MG63 (cell line): ENCODE data around the gene MSL3B.
A peak's percentile ranks its signal among the peaks of the same experiment; 100 is the strongest.

Experiments
- DNase-seq: peaks from one replicate; pipeline ENCODE4 v3.0.0-alpha.2; 2020
- H3K27me3 ChIP-seq: fragments of 250-450 bp; sonication (Bioruptor Pico); 2 replicates; pipeline ENCODE4 v1.5.1; 2020; ENCODE audit warnings: mild to moderate bottlenecking, moderate library complexity
- H3K36me3 ChIP-seq: fragments of 250-450 bp; sonication (Bioruptor Pico); 2 replicates; pipeline ENCODE4 v1.5.1; 2020; ENCODE audit warnings: mild to moderate bottlenecking, moderate library complexity
- H3K4me3 ChIP-seq: fragments of 250-450 bp; sonication (Bioruptor Pico); 2 replicates; pipeline ENCODE4 v1.5.1; 2020; ENCODE audit warnings: mild to moderate bottlenecking, moderate library complexity
- H3K9me3 ChIP-seq: fragments of 250-450 bp; sonication (Bioruptor Pico); 2 replicates; pipeline ENCODE4 v1.5.1; 2020; ENCODE audit warnings: mild to moderate bottlenecking, moderate library complexity

The MSL3B gene

DNA sequence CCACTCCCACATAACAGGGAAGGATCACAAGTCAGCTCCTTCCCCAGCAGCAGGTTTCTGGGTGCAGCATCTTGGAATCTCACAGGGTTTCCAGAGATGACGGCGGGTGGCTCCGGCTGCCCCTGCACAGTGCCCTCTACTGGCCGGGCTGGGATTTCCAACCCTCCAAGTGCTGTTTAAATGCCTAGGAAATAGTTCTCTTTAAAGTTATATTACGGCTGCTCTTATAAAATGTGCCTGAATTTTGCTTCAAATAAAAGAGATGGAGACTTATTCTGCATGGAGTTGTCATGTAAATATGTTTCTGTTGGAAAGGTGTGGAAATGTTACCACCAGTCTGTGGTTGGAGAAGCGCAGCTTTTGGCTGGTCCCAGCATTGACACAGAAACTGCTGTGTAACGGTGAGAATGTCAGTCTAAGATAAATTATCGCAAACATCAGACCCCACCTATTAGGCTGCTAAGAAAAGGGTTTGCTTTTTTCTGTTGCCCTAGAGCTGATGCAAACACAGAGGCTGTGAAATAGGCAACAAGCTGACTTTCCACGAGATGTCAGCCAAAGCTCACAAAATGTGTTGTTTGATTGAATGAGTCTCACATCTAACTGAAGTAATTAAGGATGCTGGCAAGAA, 10.6 kb downstream of the MSL3B start:
- DNase-seq = no peak
- peaks cover 15% of the 10 kb centered on the region for H3K36me3 ChIP-seq
- no peaks in the 10 kb centered on the region for H3K27me3 ChIP-seq
- no peaks in the 10 kb centered on the region for H3K9me3 ChIP-seq
- no peak overlapping the region for H3K4me3 ChIP-seq

DNA sequence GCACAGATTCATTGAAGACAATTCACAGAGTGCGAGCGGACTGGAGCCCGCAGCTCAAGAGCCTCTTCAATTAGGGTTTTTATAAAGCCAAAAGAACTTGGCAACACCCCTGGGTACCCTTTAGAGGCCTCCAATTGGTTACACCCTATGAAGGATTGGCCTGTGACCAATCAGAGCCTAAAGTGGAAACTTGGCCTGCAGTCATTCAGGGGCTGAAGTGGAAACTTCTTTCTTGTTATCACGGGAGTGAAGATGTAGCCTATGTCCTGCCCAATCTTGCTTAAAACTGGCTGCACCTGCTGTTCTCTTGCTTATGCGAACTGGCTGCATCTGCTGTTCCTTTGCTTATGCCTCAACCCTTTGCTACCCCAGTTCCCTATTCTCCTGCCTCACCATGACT, 12.0 kb downstream of the MSL3B start:
- Histone ChIP-seq H3K4me3 (no peak overlapping the region), H3K27me3 (no peaks in the 10 kb centered on the region), H3K9me3 (no peaks in the 10 kb centered on the region), H3K36me3 (peaks cover 29% of the 10 kb centered on the region)
- DNase-seq = no peak

DNA sequence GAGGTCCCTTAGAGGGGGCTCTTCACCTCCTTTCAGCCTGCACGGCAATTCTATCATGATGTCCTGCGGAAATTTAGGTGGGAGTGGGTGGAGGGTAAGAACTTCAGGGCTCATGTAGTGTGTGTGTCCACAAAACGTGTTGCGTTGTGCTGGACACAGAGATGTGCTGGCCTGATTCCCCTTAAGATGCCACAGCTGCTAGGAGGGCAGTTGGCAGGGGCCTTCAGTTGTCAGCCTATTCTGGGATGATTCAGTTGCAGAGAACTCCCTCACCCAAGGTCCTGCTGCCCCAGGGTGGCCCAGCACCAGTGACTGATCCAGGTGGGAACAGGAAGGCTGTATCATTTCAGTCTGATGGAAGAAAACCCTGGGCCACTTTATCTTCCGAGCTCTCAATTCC, 12.8 kb downstream of the MSL3B start:
- Histone ChIP-seq H3K27me3 (no peaks in the 10 kb centered on the region), H3K4me3 (peak overlapping the region; percentile 90; the same call in 1 of the 2 replicates), H3K36me3 (peaks cover 38% of the 10 kb centered on the region), H3K9me3 (no peaks in the 10 kb centered on the region)
- peak; percentile 45 for DNase-seq

DNA sequence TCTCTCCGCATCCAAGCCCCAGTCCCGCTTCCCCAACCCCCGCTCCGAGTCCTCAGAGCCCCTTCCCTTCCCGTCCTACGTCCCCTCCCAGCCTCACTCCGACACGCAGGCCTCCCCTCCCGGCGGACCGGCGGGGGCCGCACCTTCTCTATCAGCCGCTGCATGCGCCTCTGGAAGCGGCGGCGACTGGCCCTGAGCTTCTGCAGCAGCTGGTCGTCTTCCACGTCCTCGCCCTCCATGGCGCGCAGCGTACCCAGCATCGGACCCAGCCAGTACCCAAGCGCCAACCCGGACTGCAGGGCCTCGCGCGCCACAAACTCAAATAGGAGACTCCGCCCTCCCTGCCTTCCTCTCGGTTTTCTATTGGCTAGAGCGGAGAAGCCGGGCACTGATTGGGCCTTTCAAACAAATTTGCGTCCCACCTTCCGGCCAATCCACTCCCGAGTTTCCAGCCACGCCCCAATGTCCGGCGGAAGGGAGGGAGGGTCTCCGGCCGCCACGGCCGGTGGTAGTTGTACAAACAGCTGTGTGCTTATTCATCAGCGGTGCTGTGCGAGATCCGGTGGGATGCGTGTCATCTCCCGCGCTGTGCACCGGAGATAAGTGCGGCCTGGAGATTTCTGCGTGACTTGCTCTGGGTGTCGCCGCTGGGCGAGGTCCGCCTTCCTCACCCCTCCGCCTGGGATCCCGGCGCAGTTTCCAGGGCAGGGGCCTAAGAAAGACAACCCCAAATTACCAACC, 13.8 kb downstream of the MSL3B start, which contains the start of gene HJURP:
Gene HJURP, minus strand, starts transcription at position 295 of the 741 bp plus-strand sequence. Its CDS starts 35 bp downstream, at position 260.
- peaks cover 47% of the 10 kb centered on the region for H3K36me3 ChIP-seq

GRCh38 chr2:233853883-233854240, 14.3 kb downstream of the MSL3B start:
- DNase-seq = no peak
- no peaks in the 10 kb centered on the region for H3K9me3 ChIP-seq
- peak overlapping the region; percentile 90 for H3K4me3 ChIP-seq
- no peaks in the 10 kb centered on the region for H3K27me3 ChIP-seq
- H3K36me3 ChIP-seq = peaks cover 52% of the 10 kb centered on the region

More for the DNA sequence above, 13.8 kb downstream of the MSL3B start, which contains the start of gene HJURP:
- H3K27me3 ChIP-seq = no peaks in the 10 kb centered on the region
- H3K4me3 ChIP-seq = peak within 1 kb of the TSS; percentile 90
- no peaks in the 10 kb centered on the region for H3K9me3 ChIP-seq
- peak; percentile 97 for DNase-seq

GRCh38 chr2:233853353-233853752, 14.8 kb downstream of the MSL3B start:
- no peaks in the 10 kb centered on the region for H3K9me3 ChIP-seq
- no peak for DNase-seq
- H3K27me3 ChIP-seq = no peaks in the 10 kb centered on the region
- H3K36me3 ChIP-seq = peaks cover 58% of the 10 kb centered on the region
- H3K4me3 ChIP-seq = peak overlapping the region; percentile 90

GRCh38 chr2:233852056-233852455, 16.1 kb downstream of the MSL3B start:
- Histone ChIP-seq H3K36me3 (peaks cover 70% of the 10 kb centered on the region), H3K9me3 (no peaks in the 10 kb centered on the region), H3K27me3 (no peaks in the 10 kb centered on the region), H3K4me3 (peak overlapping the region; percentile 90)
- no peak for DNase-seq

- Histone ChIP-seq H3K27me3 (no peaks in the 10 kb centered on the region), H3K4me3 (peak overlapping the region; percentile 90), H3K9me3 (no peaks in the 10 kb centered on the region), H3K36me3 (peaks cover 79% of the 10 kb centered on the region)
- no peak for DNase-seq
Observed at GRCh38 chr2:233851169-233851568, 17.0 kb downstream of the MSL3B start.

- H3K4me3 ChIP-seq = no peak overlapping the region
- no peak for DNase-seq
- H3K27me3 ChIP-seq = no peaks in the 10 kb centered on the region
- peaks cover 84% of the 10 kb centered on the region for H3K36me3 ChIP-seq
- H3K9me3 ChIP-seq = no peaks in the 10 kb centered on the region
Observed at GRCh38 chr2:233850745-233851144, 17.4 kb downstream of the MSL3B start.

- no peaks in the 10 kb centered on the region for H3K9me3 ChIP-seq
- peaks cover 94% of the 10 kb centered on the region for H3K36me3 ChIP-seq
- no peaks in the 10 kb centered on the region for H3K27me3 ChIP-seq
- DNase-seq = no peak
- H3K4me3 ChIP-seq = no peak overlapping the region
Observed at GRCh38 chr2:233849607-233850271, 18.4 kb downstream of the MSL3B start.

- H3K4me3 ChIP-seq = no peak overlapping the region
- H3K27me3 ChIP-seq = no peaks in the 10 kb centered on the region
- H3K36me3 ChIP-seq = peaks cover 100% of the 10 kb centered on the region
- H3K9me3 ChIP-seq = no peaks in the 10 kb centered on the region
- no peak for DNase-seq
Observed at GRCh38 chr2:233848276-233848675, 19.9 kb downstream of the MSL3B start.

DNA sequence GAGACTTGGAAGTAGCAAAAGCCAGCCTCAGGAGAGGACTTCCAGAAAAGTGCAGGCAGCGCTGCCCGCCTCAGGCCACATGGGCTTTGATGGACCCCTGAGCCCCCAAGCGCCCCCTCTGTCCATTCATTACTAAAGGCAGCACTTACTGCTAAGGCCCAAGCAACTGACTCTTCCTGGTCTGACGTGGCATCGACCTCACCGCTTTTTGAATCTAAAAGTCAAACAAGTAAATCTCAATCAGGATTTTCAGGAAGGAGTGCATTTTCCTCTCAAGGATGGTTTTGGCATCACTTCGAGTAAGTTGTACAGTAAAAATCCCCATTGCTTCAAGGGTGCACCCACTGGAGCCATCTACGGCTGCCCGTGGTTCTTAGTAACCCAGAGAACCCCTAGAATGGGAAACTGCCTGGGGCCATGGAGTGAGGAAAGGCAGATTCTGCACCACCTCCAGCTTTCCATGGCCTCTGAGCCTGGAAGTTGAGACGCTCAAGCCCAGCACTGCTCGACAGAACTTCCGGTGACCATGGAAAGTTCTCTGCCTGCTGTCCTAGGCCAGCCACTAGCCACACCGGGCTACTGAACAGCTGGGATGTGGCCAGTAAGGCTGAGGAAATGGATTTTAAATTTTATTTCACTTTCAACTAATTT, 20.8 kb downstream of the MSL3B start:
- Histone ChIP-seq H3K27me3 (no peaks in the 10 kb centered on the region), H3K4me3 (no peak overlapping the region), H3K36me3 (peaks cover 99% of the 10 kb centered on the region), H3K9me3 (no peaks in the 10 kb centered on the region)
- no peak for DNase-seq

DNA sequence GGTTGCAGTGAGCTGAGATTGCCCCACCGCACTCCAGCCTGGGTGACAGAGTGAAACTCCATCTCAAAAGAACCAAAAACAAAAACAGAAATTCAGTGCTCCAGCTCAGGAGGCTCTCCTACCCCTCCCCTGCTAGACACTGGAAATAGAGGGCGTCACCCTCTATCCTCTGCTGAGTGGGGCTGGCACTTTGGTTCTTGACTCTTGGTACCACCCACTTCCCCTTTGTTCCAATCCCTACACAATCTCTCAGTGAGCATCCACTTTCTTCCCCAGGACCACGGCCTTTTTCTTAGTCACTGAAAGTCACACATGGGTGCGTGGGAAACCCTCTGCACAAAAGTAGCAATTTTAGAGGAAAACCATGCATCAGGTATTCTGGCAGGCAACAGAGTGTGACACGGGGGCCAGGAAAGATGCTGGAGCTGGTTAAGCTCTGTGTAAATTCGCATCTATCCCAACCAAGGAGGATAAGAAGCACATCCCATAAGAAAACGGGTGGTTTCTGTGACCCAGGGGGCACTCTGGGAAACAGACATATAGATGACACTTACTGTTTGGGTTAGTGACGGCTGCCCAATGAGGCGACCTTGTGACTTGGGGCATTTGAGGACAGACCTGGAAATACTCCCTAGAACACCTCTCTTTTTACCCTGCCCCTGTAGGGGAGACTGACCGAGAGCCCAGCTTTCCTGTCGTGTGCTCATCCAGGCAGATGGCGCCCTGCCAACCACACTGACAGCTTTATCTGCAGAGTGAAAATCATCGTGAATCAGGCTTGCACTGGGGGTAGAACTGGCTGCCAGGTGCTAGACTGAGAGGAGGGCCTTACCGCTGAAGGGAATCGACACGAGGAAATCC, 21.6 kb downstream of the MSL3B start:
- Histone ChIP-seq H3K9me3 (no peaks in the 10 kb centered on the region), H3K36me3 (peaks cover 99% of the 10 kb centered on the region), H3K4me3 (no peak overlapping the region), H3K27me3 (no peaks in the 10 kb centered on the region)
- DNase-seq = no peak

GRCh38 chr2:233845301-233846060, 22.7 kb downstream of the MSL3B start:
- H3K27me3 ChIP-seq = no peaks in the 10 kb centered on the region
- DNase-seq = no peak
- no peak overlapping the region for H3K4me3 ChIP-seq
- H3K36me3 ChIP-seq = peaks cover 99% of the 10 kb centered on the region
- H3K9me3 ChIP-seq = no peaks in the 10 kb centered on the region

- no peaks in the 10 kb centered on the region for H3K9me3 ChIP-seq
- H3K27me3 ChIP-seq = no peaks in the 10 kb centered on the region
- no peak overlapping the region for H3K4me3 ChIP-seq
- peaks cover 99% of the 10 kb centered on the region for H3K36me3 ChIP-seq
- no peak for DNase-seq
Observed at GRCh38 chr2:233844836-233845235, 23.4 kb downstream of the MSL3B start.
